Thymus (tissue), 11 donors: Measurements from ENCODE around the gene RASA3. TPM values are rescaled to one million over a fixed set of nuclear protein-coding genes. Genes with fewer than 3 reads are reported as not detected.

Experiments
- DNase-seq, 9 donors: peaks; one replicate each; pipeline ENCODE4 v3.0.0-alpha.2; 2013; ENCODE audit warnings: low spot score in 9 of 9, low read depth in 6 of 9, missing footprints in 1 of 9
- H3K27ac ChIP-seq, 2 donors: one replicate each; pipeline ENCODE4 v1.5.1; 2013; ENCODE audit warnings: control low read depth in 1 of 2, low read depth in 1 of 2, low read length in 1 of 2, mild to moderate bottlenecking in 1 of 2, moderate library complexity in 1 of 2
- H3K27me3 ChIP-seq, 2 donors: one replicate each; pipeline ENCODE4 v1.5.1; 2013; ENCODE audit warnings: low read length in 1 of 2; ENCODE audit not compliant: control insufficient read depth in 2 of 2, insufficient read depth in 1 of 2
- H3K36me3 ChIP-seq, 2 donors: one replicate each; pipeline ENCODE4 v1.5.1; 2013; ENCODE audit warnings: low read length in 1 of 2, mild to moderate bottlenecking in 1 of 2, moderate library complexity in 1 of 2; ENCODE audit not compliant: control insufficient read depth in 2 of 2, insufficient read depth in 2 of 2
- H3K4me1 ChIP-seq, 2 donors: one replicate each; pipeline ENCODE4 v1.5.1; 2013; ENCODE audit warnings: low read length in 2 of 2; ENCODE audit not compliant: control insufficient read depth in 2 of 2, insufficient read depth in 2 of 2
- H3K4me3 ChIP-seq, 2 donors: one replicate each; pipeline ENCODE4 v1.5.1; 2013; ENCODE audit warnings: low read length in 2 of 2, control low read depth in 1 of 2, mild to moderate bottlenecking in 1 of 2
- H3K9me3 ChIP-seq, 2 donors: one replicate each; pipeline ENCODE4 v1.5.1; 2013; ENCODE audit warnings: low read length in 1 of 2, mild to moderate bottlenecking in 1 of 2; ENCODE audit not compliant: control insufficient read depth in 2 of 2, insufficient read depth in 1 of 2
- WGBS: extraction: QIAGEN DNeasy Blood & Tissue Kit; methylation state at CpG from one replicate; pipeline ENCODE4 v1.1.7; 2013; 5-methylcytosine and 5-hydroxymethylcytosine counted together
- polyA plus RNA-seq: library from polyadenylated mRNA; stranded (reverse); fragments of 200-250 nt; gene quantifications from one replicate; pipeline ENCODE4 v1.2.3, GENCODE V29; 2013
- total RNA-seq: library from RNA; stranded (reverse); fragments of 120-200 nt; gene quantifications from one replicate; pipeline ENCODE4 v1.2.4, GENCODE V29; 2013
- donor health status: healthy.

Gene RASA3
- total and polyA plus RNA-seq, 2 donors = 23.8 to 25.1 TPM

GRCh38 chr13:114030666-114031610 lies 101.5 kb downstream of the RASA3 start:
- Histone ChIP-seq H3K4me1 (peaks cover 0 to 6% of the 10 kb centered on the region in 2 donors), H3K4me3 (no peak overlapping the region), H3K36me3 (peaks cover 12 to 53% of the 10 kb centered on the region in 2 donors), H3K27ac (no peak overlapping the region), H3K27me3 (no peaks in the 10 kb centered on the region), H3K9me3 (peaks cover 0 to 12% of the 10 kb centered on the region in 2 donors)
- DNase-seq = no peak
- WGBS = 93% methylated on average over 28 of the region's 28 CpGs

GRCh38 chr13:114029866-114030625 lies 102.4 kb downstream of the RASA3 start:
- Histone ChIP-seq H3K9me3 (peaks cover 0 to 12% of the 10 kb centered on the region in 2 donors), H3K27me3 (no peaks in the 10 kb centered on the region), H3K4me3 (no peak overlapping the region), H3K36me3 (peaks cover 20 to 53% of the 10 kb centered on the region in 2 donors), H3K4me1 (peaks cover 0 to 3% of the 10 kb centered on the region in 2 donors), H3K27ac (no peak overlapping the region)
- no peak for DNase-seq
- WGBS = 90% methylated on average over 23 of the region's 23 CpGs

- Histone ChIP-seq H3K27me3 (no peaks in the 10 kb centered on the region), H3K27ac (no peak overlapping the region), H3K4me1 (peaks cover 0 to 3% of the 10 kb centered on the region in 2 donors), H3K36me3 (peaks cover 25 to 64% of the 10 kb centered on the region in 2 donors), H3K4me3 (no peak overlapping the region), H3K9me3 (peaks cover 0 to 12% of the 10 kb centered on the region in 2 donors)
- DNase-seq = no peak
- WGBS = 96% methylated on average over 21 of the region's 21 CpGs
Observed at GRCh38 chr13:114027826-114028225, 104.6 kb downstream of the RASA3 start.

GRCh38 chr13:114027046-114027715 lies 105.2 kb downstream of the RASA3 start:
- no peak overlapping the region for H3K27ac ChIP-seq
- WGBS = 91% methylated on average over 21 of the region's 21 CpGs
- DNase-seq = no peak

GRCh38 chr13:114026481-114026880 lies 105.9 kb downstream of the RASA3 start:
- Histone ChIP-seq H3K4me1 (peaks cover 0 to 3% of the 10 kb centered on the region in 2 donors), H3K4me3 (no peak overlapping the region), H3K9me3 (peaks cover 0 to 10% of the 10 kb centered on the region in 2 donors), H3K27ac (no peak overlapping the region), H3K27me3 (no peaks in the 10 kb centered on the region), H3K36me3 (peaks cover 32 to 71% of the 10 kb centered on the region in 2 donors)
- WGBS = 99% methylated on average over 11 of the region's 11 CpGs
- DNase-seq = no peak

More at GRCh38 chr13:114027046-114027715, 105.2 kb downstream of the RASA3 start:
- H3K36me3 ChIP-seq = peaks cover 25 to 67% of the 10 kb centered on the region in 2 donors
- H3K4me1 ChIP-seq = peaks cover 0 to 3% of the 10 kb centered on the region in 2 donors
- peaks cover 0 to 12% of the 10 kb centered on the region in 2 donors for H3K9me3 ChIP-seq
- H3K27me3 ChIP-seq = no peaks in the 10 kb centered on the region
- no peak overlapping the region for H3K4me3 ChIP-seq

GRCh38 chr13:114025714-114026431 lies 106.5 kb downstream of the RASA3 start:
- Histone ChIP-seq H3K4me3 (no peak overlapping the region), H3K27ac (no peak overlapping the region), H3K4me1 (peaks cover 0 to 3% of the 10 kb centered on the region in 2 donors), H3K27me3 (no peaks in the 10 kb centered on the region), H3K9me3 (peaks cover 0 to 4% of the 10 kb centered on the region in 2 donors), H3K36me3 (peaks cover 38 to 73% of the 10 kb centered on the region in 2 donors)
- 92% methylated on average over 25 of the region's 25 CpGs for WGBS
- no peak for DNase-seq

- no peaks in the 10 kb centered on the region for H3K9me3 ChIP-seq
- H3K4me1 ChIP-seq = peaks cover 0 to 3% of the 10 kb centered on the region in 2 donors
- WGBS = 96% methylated on average over 4 of the region's 4 CpGs
- peaks cover 39 to 79% of the 10 kb centered on the region in 2 donors for H3K36me3 ChIP-seq
- no peaks in the 10 kb centered on the region for H3K27me3 ChIP-seq
- no peak overlapping the region for H3K4me3 ChIP-seq
- no peak for DNase-seq
- H3K27ac ChIP-seq = no peak overlapping the region
Observed at GRCh38 chr13:114025405-114025713, 107.1 kb downstream of the RASA3 start.

- no peaks in the 10 kb centered on the region for H3K9me3 ChIP-seq
- H3K36me3 ChIP-seq = peaks cover 38 to 77% of the 10 kb centered on the region in 2 donors
- DNase-seq = no peak
- H3K27ac ChIP-seq = no peak overlapping the region
- no peaks in the 10 kb centered on the region for H3K27me3 ChIP-seq
- peaks cover 0 to 3% of the 10 kb centered on the region in 2 donors for H3K4me1 ChIP-seq
- H3K4me3 ChIP-seq = no peak overlapping the region
- WGBS = 96% methylated on average over 35 of the region's 35 CpGs
Observed at GRCh38 chr13:114024603-114025404, 107.6 kb downstream of the RASA3 start.
